Lower leg skin (tissue), 3 donors: ENCODE measurements around the gene TNNI2.

Experiments
- CTCF ChIP-seq, 3 donors: fragments of 450-650 bp; IDR thresholded peaks; one replicate each; pipeline ENCODE4 v1.5.1; 2016; ENCODE audit warnings: antibody characterized with exemption in 3 of 3, mild to moderate bottlenecking in 3 of 3, moderate library complexity in 2 of 3
- POLR2A ChIP-seq, 2 donors: fragments of 450-650 bp; IDR thresholded peaks; one replicate each; pipeline ENCODE4 v1.6.1; 2016 to 2017; ENCODE audit warnings: antibody characterized with exemption in 2 of 2, mild to moderate bottlenecking in 1 of 2, moderate library complexity in 1 of 2

DNA sequence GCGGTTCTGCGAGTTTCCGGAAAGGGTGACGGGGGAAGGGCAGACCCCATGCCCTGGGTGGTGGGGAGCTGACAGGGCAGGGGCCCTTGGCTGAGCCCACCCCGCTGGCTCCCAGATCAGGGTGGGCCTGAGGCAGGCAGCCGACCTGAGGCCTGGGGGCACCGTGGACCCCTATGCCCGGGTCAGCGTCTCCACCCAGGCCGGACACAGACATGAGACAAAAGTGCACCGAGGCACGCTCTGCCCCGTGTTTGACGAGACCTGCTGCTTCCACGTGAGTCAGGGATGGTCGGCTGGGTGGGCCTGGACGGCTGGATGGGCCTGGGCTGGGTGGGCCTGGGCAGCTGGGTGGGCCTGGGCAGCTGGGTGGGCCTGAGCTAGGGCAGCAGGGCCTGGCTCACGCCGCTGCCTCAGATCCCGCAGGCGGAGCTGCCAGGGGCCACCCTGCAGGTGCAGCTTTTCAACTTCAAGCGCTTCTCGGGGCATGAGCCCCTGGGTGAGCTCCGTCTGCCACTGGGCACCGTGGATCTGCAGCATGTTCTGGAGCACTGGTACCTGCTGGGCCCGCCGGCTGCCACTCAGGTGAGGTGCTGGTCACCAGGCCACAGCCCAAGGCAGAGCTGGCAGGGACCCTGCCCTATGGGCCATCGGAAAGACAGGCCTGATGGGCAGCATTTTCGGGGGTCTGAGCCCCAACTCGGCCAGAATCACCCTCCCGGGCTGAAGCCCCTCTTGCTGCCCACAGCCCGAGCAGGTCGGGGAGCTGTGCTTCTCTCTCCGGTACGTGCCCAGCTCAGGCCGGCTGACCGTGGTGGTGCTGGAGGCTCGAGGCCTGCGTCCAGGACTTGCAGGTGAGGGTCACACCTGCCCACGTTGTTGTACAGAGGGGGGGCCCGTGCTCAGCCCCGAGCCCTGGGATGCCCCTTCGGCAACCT is 2.5 kb upstream of the TNNI2 start:
- no peak for TF ChIP-seq CTCF (IDR thresholded peaks at IDR 0.05)
- no peak for TF ChIP-seq POLR2A (IDR thresholded peaks at IDR 0.05)
